Measurements from ENCODE around the gene NPL. TPM values are rescaled to one million over a fixed set of nuclear protein-coding genes. Genes with fewer than 3 reads are reported as not detected.

The NPL gene
- total and polyA plus RNA-seq, 9 of the 15 experiments (the other 6 are each of a cell fraction or from before 2014, with no cell fraction given), result 9.9 to 22.3 (median 14.2) TPM

DNA sequence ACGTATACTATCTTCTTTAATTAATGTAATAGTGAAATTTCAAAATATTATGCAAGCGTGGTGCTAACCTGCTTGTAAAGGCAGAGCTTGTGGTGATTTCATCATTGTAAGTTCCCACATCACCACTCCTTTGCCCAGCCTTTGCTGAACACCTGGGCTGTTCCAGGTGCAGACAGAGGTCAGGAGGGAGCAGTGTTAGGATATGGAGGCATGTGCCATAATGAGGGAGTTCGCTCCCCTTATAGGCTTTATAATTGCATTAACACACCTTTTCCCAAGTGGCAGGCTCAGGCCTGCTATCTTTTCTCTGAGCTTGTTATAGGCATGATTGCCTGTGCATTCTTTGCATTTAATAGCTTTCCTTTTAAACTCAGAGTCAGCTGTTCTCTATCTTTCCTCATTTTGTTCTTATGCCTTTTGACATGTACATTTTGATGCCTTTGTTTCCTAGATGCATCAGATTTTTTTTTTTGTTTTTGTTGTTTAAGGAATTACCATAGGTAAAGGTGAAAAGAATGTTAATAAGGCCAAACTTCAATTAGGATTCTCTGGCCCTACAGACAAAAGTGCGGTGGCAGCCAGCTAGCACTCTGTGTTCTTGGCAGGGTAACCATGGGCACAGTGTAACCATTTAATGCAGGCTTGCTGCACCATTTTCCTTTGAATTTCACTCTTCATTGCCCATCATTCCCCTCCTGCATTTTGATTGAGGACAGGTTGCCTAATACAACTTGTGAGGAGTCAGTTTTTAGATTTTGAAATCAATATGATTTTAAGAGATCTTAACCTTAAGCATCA lies 12.6 kb downstream of the NPL start (continued):
- TF ChIP-seq THRAP3 (IDR thresholded peaks at IDR 0.05; ENCODE audit: borderline replicate concordance) (no peak), SIRT6 (IDR thresholded peaks at IDR 0.05; ENCODE audit: low read depth, low read length) (no peak), NCOA6 (IDR thresholded peaks at IDR 0.05) (no peak), ZNF830 (CRISPR knock-in tag; IDR thresholded peaks at IDR 0.05) (no peak), TCF15 (CRISPR knock-in tag; IDR thresholded peaks at IDR 0.05) (no peak)
- TF ChIP-seq, protein P1, sequence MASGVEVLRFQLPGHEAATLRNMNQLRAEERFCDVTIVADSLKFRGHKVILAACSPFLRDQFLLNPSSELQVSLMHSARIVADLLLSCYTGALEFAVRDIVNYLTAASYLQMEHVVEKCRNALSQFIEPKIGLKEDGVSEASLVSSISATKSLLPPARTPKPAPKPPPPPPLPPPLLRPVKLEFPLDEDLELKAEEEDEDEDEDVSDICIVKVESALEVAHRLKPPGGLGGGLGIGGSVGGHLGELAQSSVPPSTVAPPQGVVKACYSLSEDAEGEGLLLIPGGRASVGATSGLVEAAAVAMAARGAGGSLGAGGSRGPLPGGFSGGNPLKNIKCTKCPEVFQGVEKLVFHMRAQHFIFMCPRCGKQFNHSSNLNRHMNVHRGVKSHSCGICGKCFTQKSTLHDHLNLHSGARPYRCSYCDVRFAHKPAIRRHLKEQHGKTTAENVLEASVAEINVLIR (CRISPR knock-in tag; IDR thresholded peaks at IDR 0.05), result no peak

GRCh38 chr1:182803846-182804245 lies 14.3 kb downstream of the NPL start:
- H3K9me3 ChIP-seq (replicated peaks; ENCODE audit: control insufficient read depth, insufficient read depth, low read depth, low read length), result no peaks in the 10 kb centered on the region
- WGBS (ENCODE audit: insufficient coverage, low coverage, missing lambda C conversion rate), result 76% methylated on average over 1 of the region's 1 CpG
- no TSS peak for BruUV-seq (replicated peaks)
- peaks cover 11% of the 10 kb centered on the region for H3K36me3 ChIP-seq (ENCODE audit: control insufficient read depth, insufficient read depth, low read length)
- POLR2A ChIA-PET, result interaction anchor here (0.7 kb wide), 1 partner anchor 515 kb away, joined by 3 read pairs; no protein-coding TSS in a partner anchor
- no peaks in the 10 kb centered on the region for H4K20me1 ChIP-seq (replicated peaks; ENCODE audit: control insufficient read depth, insufficient read depth, low read length)
- H3K4me1 ChIP-seq (replicated peaks in 1 of 2; ENCODE audit: control insufficient read depth in 2 of 2, insufficient read depth in 2 of 2, low read length in 2 of 2), result no peaks in the 10 kb centered on the region
- no peak for ATAC-seq
- no peak for FAIRE-seq
- H3K27me3 ChIP-seq (ENCODE audit: control insufficient read depth in 2 of 2, insufficient read depth in 2 of 2, low read length in 2 of 2), result no peaks in the 10 kb centered on the region
- intact Hi-C loops (cut with micrococcal nuclease) (no loop called here), in situ Hi-C loops (cut with MboI) (no loop called here)
- CTCF ChIA-PET (ENCODE audit: low intra/inter-chr PET ratio), result interaction anchor here (4.2 kb wide), 1 partner anchor 203 kb away, joined by 27 read pairs; no protein-coding TSS in a partner anchor
- H3K4me3 ChIP-seq, result no peak overlapping the region
- no peaks in the 10 kb centered on the region for H3K79me2 ChIP-seq (ENCODE audit: control insufficient read depth, insufficient read depth, low read length)
- no peak overlapping the region for H3K4me2 ChIP-seq (ENCODE audit: insufficient read depth, low read length)
- no peak overlapping the region for H3K27ac ChIP-seq (ENCODE audit: extremely low read depth, low read depth, low read length)
- H2AFZ ChIP-seq (ENCODE audit: low read depth, low read length), result no peak overlapping the region
- H3K9me1 ChIP-seq (ENCODE audit: control insufficient read depth, insufficient read depth, low read length), result no peaks in the 10 kb centered on the region
- H3K9ac ChIP-seq (ENCODE audit: insufficient read depth in 1 of 2, low read depth in 2 of 2, low read length in 2 of 2), result no peak overlapping the region
- no peak for DNase-seq (ENCODE audit: extremely low read depth in 1 of 4, low spot score in 3 of 4)
- TF ChIP-seq RHOXF2B (CRISPR knock-in tag; conservative IDR thresholded peaks at IDR 0.05) (no peak), CLOCK (CRISPR knock-in tag; IDR thresholded peaks at IDR 0.05; ENCODE audit: borderline replicate concordance) (no peak), JUN (IDR thresholded peaks at IDR 0.05; ENCODE audit: borderline replicate concordance, low read depth, low read length) (no peak), JUN (CRISPR knock-in tag; IDR thresholded peaks at IDR 0.05; ENCODE audit: borderline replicate concordance) (no peak), POLR3A (IDR thresholded peaks at IDR 0.05; ENCODE audit: borderline replicate concordance, extremely low read depth, insufficient read depth, insufficient read length) (no peak), ZNF444 (CRISPR knock-in tag; IDR thresholded peaks at IDR 0.05) (no peak), FOXA1 (IDR thresholded peaks at IDR 0.05; ENCODE audit: borderline replicate concordance) (no peak), JUND (IDR thresholded peaks at IDR 0.05; ENCODE audit: borderline replicate concordance, low read depth, low read length) (no peak), JUND (tag; IDR thresholded peaks at IDR 0.05; ENCODE audit: borderline replicate concordance, low read depth, low read length) (no peak), SMC3 (conservative IDR thresholded peaks at IDR 0.05; ENCODE audit: insufficient read depth, low read depth, low read length) (no peak), RCOR1 (IDR thresholded peaks at IDR 0.05; ENCODE audit: borderline replicate concordance in 1 of 2, low read depth in 2 of 2, low read length in 2 of 2) (no peak)

Data from K562 (cell line).